Activated naive CD4-positive, alpha-beta T cell treated with anti-CD3 and anti-CD28 coated beads, Interleukin-2, amount 10 ng/mL, durations not matched to agents 7 days and 5 days (primary cell): ENCODE results near the gene MATCAP1.

Experiments
- CTCF ChIA-PET: fragments of 350-600 bp; sonication (Branson Sonifier 250); formaldehyde crosslinking; loops from one replicate; lab custom pipeline; 2021; ENCODE audit warnings: antibody characterized with exemption; lab: Charles Lee
- DNase-seq: peaks from one replicate; pipeline ENCODE4 v3.0.0-alpha.2; 2020
- H3K27ac Mint-ChIP-seq: one replicate; pipeline ENCODE4 v1.8.0; 2021; ENCODE audit warnings: mild to moderate bottlenecking, moderate library complexity, mixed read lengths
- H3K27me3 Mint-ChIP-seq: one replicate; pipeline ENCODE4 v1.8.0; 2021; ENCODE audit warnings: mild to moderate bottlenecking, mixed read lengths
- H3K36me3 Mint-ChIP-seq: one replicate; pipeline ENCODE4 v1.8.0; 2021; ENCODE audit warnings: mixed read lengths
- H3K4me1 Mint-ChIP-seq: one replicate; pipeline ENCODE4 v1.8.0; 2021; ENCODE audit warnings: mixed read lengths
- H3K4me3 Mint-ChIP-seq: one replicate; pipeline ENCODE4 v1.8.0; 2021; ENCODE audit warnings: mild to moderate bottlenecking, moderate library complexity, mixed read lengths
- H3K9me3 Mint-ChIP-seq: one replicate; pipeline ENCODE4 v1.8.0; 2021; ENCODE audit warnings: mixed read lengths

Gene MATCAP1

DNA sequence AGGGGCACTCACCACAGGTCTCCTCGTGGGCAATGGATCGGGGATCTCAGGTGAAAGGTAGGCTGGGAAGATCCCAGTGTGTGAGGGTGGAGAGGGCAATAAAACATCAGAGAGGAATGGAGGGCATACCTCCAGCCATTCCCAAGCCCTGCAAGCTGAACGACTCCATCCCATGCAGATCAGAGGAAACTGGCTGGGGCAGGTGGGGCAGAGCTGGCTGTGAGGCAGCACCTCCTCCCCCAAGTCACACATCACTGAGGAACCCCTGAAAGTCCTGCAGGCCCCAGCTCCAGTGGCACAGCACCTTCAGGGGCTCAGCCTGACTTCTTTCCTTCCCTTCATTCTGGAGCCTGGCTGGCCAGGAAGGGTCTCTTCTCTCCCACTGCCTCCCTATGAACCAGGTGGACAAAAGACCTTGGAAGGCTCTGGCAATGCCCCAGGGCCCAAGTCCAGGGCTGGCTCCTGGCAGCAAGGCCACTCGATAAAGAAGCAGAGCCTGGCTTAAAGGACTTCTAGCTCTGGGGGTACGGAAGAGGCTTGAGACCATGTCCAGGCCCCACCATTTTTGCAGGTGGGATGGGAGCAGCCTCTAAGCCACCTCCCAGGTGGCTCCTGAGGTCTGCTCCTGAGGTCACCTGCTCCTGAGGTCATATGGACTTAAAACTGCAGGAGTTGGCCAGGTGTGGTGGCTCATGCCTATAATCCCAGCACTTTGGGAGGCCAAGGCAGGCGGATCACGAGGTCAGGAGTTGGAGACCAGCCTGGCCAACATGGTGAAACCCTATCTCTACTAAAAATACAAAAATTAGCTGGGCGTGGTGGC is 29.6 kb upstream of the MATCAP1 start:
- no peaks in the 10 kb centered on the region for H3K9me3 Mint-ChIP-seq
- H3K4me3 Mint-ChIP-seq = no peak overlapping the region
- CTCF ChIA-PET = interaction anchor here (1.7 kb wide), 1 partner anchor 13 kb away, joined by 4 read pairs; the partner anchor contains the start of gene TMEM208
- H3K27ac Mint-ChIP-seq = no peak overlapping the region
- peaks cover 13% of the 10 kb centered on the region for H3K4me1 Mint-ChIP-seq
- DNase-seq = no peak
- H3K27me3 Mint-ChIP-seq = peaks cover 8% of the 10 kb centered on the region
- no peaks in the 10 kb centered on the region for H3K36me3 Mint-ChIP-seq

DNA sequence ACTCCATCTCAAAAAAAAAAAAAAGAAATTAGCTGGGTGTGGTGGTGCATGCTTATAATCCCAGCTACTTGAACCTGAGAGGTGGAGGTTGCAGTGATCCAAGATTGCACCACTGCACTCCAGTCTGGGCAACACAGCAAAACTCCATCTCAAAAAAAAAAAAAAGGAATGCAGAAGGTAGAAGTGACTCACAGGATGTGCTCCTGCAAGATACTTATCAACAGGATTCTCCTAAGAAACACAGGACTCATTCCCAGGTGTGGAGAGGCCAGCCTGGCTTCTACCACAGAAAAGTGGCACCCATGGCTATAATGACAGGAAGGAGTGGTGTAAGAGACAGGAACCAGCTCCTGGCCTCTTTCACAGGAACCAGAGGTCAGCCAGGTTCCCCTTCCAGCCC is 29.0 kb upstream of the MATCAP1 start:
- peaks cover 12% of the 10 kb centered on the region for H3K4me1 Mint-ChIP-seq
- CTCF ChIA-PET = interaction anchor here (1.7 kb wide), 1 partner anchor 14 kb away, joined by 4 read pairs; the partner anchor contains the start of gene TMEM208
- no peak overlapping the region for H3K27ac Mint-ChIP-seq
- no peaks in the 10 kb centered on the region for H3K36me3 Mint-ChIP-seq
- no peak for DNase-seq
- H3K27me3 Mint-ChIP-seq = peaks cover 8% of the 10 kb centered on the region
- H3K4me3 Mint-ChIP-seq = no peak overlapping the region
- H3K9me3 Mint-ChIP-seq = no peaks in the 10 kb centered on the region

DNA sequence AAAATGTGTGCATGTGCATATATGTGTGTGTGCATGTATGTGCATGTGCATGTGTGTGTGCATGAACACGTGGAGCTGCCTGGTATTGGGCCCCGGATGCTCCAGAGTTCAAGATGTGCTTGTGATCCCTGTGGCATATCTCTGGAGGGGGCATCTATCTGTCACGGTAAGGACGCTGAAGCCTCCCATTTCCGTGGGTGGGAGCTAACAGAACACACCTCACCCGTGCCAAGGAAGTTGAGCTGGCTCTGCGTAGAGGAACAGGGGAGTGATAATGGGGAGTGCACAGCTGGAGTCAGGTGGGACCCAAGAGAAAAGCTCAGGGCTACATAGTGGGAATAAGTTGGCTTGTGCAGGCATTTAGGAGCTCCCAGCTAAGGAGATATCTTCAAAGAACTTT is 27.9 kb upstream of the MATCAP1 start:
- Mint-ChIP-seq H3K4me1 (peaks cover 3% of the 10 kb centered on the region), H3K4me3 (no peak overlapping the region), H3K27ac (no peak overlapping the region), H3K27me3 (peaks cover 8% of the 10 kb centered on the region), H3K9me3 (no peaks in the 10 kb centered on the region), H3K36me3 (no peaks in the 10 kb centered on the region)
- no peak for DNase-seq
- CTCF ChIA-PET = interaction anchor here (1.5 kb wide), 1 partner anchor 9 kb away, joined by 3 read pairs; no protein-coding TSS in a partner anchor

DNA sequence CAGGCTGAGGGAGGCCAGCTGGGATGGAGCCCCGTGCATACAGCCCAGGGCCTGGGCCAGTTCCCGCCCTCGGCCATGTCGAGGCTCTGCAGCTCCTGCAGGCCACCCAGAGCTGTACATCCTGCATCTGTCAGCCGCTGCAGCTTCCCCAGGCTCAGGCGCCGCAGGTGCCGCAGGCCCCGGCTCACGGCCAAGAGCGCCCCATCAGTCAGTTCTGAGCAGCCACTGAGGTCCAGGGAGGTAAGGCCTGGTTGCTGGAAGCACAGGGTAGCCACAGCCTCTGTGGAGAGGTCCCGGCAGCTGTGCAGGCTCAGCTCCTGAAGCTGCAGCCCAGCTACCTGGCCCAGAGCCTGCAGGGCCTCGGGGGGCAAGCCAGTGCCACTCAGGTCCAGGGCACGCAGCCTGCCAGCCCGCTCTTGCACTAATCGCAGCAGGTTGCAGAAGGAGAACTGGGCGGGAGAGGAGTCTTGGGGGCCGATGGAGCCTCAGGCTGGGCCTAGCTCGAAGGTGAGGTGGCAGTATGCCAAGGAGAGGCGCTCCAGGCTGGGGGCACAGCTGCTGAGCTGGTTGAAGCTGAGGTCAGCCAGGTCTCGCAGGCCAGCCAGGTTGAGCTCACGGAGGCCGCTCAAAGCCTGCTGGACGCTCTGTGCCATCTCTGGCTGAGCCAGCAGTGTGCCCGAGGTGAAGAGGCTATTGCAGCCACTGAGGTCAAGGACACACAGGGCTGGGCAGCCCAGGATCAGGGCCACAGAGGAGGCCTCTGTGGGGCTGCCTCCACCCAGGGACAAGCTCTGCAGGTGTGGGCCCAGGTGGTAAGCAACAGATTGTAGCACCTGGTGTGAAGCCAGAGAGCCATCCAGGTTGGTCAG is 26.5 kb upstream of the MATCAP1 start:
- Mint-ChIP-seq H3K27ac (no peak overlapping the region), H3K4me3 (no peak overlapping the region), H3K9me3 (no peaks in the 10 kb centered on the region), H3K27me3 (peaks cover 3% of the 10 kb centered on the region), H3K36me3 (peaks cover 4% of the 10 kb centered on the region), H3K4me1 (no peaks in the 10 kb centered on the region)
- CTCF ChIA-PET = no interaction called here
- no peak for DNase-seq

DNA sequence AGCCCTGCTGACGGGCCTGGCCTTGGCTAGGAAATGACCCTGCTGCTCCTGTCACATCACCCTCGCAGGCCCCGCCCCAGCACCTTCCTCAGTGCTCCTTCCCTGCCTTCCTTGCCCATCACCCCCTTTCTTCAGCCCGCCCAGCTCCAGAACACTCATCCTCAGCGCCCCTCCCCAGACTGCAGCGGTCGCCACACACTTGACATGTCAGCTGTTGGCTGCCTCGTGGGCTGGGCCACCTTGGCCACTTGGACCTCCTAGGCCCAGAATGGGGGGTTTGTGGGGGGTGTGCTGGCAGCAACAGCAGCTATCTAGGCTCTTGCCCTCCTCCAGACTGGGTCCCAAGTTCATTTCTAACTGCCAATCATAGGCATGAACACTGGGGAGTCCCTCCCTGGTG is 25.8 kb upstream of the MATCAP1 start:
- Mint-ChIP-seq H3K4me1 (no peaks in the 10 kb centered on the region), H3K9me3 (no peaks in the 10 kb centered on the region), H3K27me3 (peaks cover 3% of the 10 kb centered on the region), H3K4me3 (no peak overlapping the region), H3K36me3 (peaks cover 4% of the 10 kb centered on the region), H3K27ac (no peak overlapping the region)
- DNase-seq = no peak
- CTCF ChIA-PET = interaction anchor here (1.3 to 1.7 kb wide), 2 partner anchors 17 to 262 kb away, joined by 4 to 5 read pairs; partner anchors contain the start of gene TMEM208

DNA sequence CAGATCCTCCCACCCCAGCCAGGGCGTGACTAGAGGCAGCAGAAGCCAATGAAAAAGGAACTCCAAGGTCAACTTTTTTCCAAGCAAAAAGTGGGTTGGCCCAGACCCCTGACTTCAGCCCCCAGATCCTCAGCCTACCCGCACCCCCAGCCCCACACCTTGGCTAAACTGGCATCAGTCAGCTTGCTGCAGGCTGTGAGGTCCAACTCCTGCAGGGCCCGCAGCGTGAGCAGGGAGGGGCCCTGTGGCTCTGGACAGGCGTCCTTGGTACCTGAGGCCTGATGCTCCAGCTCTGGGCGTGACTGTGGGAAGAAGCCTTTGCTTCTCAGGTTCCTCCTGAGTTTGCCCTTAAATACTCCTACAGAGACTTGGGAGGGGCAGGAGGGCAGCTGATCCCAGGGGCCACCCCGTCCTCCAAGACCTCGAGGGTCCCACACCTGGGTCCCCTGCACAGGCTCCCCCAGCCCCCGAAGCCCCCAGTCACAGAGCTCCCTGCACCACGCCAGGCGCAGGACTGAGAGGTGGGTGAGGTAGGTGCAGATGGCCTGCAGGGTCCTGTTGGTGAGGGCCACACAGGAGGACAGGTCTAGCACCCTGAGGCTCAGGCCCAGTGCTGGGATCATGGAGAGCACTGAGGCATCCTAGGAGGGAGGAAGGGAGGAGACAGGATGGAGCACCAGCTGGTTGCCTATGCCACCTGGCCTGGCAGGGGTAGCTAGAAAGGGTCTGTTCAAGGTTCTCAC is 24.6 kb upstream of the MATCAP1 start:
- DNase-seq = no peak
- Mint-ChIP-seq H3K4me1 (no peaks in the 10 kb centered on the region), H3K27me3 (peaks cover 3% of the 10 kb centered on the region), H3K4me3 (no peak overlapping the region), H3K9me3 (no peaks in the 10 kb centered on the region), H3K27ac (no peak overlapping the region), H3K36me3 (peaks cover 8% of the 10 kb centered on the region)
- CTCF ChIA-PET = interaction anchor here (1.0 to 1.7 kb wide), 4 partner anchors 10 to 261 kb away, joined by 3 to 5 read pairs (median 4); partner anchors contain the start of gene TMEM208

DNA sequence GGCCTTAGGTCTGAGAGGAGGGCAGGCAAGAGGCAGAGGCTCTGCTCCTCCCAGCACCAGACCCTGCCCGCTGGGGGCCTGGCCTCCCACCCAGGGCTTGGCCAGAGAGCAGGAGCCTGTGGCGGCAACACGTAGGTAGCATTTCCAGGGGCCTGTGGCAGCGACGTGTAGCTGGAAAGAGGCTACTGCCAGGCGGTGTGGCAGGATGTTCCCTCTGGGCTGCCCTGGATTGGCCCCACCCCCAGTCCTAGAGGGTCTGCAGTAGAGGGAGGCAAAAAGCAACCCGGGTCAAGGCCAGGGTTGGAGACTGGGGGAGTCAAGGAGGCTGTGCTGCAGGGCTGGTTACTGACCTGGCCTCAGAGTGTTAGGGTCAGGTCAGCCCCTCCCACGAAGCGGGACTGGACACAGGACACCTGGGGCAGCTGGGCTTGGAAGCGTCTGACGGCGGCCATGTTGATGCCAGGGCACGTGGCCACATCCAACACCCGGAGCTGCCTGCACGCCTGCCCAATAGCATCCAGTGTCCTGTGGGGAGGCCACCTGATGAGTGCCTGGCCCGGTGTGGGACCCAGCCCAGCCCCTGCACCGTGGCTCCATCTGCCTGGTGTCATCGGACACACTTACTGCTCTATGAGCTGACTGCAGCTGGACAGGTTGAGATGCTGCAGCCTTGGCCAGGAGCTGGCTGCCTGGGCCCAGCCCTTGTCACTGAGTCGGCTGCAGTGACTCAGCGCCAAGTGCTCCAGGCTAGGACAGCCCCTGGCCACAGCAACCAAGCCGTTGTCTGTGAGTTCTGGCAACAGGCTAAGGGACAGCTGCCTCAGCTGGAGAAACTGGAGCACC is 23.7 kb upstream of the MATCAP1 start:
- Mint-ChIP-seq H3K4me3 (no peak overlapping the region), H3K36me3 (peaks cover 12% of the 10 kb centered on the region), H3K9me3 (no peaks in the 10 kb centered on the region), H3K27me3 (peaks cover 3% of the 10 kb centered on the region), H3K27ac (no peak overlapping the region), H3K4me1 (no peaks in the 10 kb centered on the region)
- DNase-seq = no peak
- CTCF ChIA-PET = interaction anchor here (1.1 to 1.7 kb wide), 2 partner anchors 9 to 19 kb away, joined by 5 read pairs; partner anchors contain the start of gene TMEM208

DNA sequence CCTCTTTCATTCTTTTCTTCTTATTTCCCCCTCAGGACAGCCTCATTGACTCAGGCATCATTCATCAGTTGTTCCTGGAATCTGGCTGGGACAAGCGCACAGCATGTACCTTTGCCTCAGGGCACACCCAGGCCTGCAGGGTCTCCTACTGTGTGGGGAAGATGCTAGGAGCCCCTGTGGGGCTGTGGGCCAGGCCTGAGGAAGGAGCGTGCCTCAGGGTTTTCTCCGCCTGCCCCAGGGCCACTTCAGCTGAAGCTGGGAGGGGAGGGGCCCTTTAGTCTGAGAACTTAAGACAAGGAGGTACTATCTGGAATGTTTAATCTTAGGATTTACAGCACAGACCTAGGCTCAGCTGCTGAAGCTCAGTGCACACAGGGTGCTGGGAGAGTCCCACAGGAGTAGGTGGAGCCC is 23.1 kb upstream of the MATCAP1 start:
- Mint-ChIP-seq H3K9me3 (no peaks in the 10 kb centered on the region), H3K4me1 (no peaks in the 10 kb centered on the region), H3K27me3 (peaks cover 3% of the 10 kb centered on the region), H3K27ac (no peak overlapping the region), H3K4me3 (no peak overlapping the region), H3K36me3 (peaks cover 13% of the 10 kb centered on the region)
- CTCF ChIA-PET = no interaction called here
- DNase-seq = no peak

DNA sequence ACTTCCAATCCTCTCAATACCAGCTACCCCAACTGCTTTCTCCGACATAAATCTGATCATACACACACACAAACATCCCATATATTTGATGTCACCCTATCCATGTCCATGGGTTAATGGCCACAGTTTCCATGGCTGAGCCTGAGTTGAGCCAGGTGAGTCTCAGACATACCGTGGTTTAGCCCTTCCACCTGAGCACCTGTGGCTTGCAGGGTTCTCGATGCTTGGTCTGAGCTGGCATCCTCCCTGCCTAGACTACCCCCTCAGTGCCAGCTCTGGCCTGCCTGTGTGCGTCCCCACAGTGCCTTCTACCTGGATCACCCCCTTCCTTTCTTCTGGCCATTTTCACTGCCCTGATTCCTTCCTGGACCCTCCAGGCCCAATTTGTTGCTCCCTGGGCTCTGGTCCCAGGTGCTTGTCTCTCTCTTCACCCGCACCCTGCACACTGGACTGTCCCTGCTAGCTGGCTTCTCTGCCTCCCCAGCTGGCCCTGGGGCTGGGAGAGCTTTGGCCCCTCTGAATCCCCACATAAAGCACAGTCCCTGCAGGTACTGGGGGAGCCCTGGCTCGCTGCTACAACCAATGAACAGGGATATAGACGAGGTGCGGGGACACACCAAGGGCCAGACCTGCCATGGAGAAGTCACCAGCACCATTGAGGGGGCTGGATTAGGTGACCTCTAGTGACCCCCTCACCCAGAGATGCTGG is 22.5 kb upstream of the MATCAP1 start:
- Mint-ChIP-seq H3K27me3 (no peaks in the 10 kb centered on the region), H3K27ac (no peak overlapping the region), H3K9me3 (no peaks in the 10 kb centered on the region), H3K4me3 (no peak overlapping the region), H3K4me1 (no peaks in the 10 kb centered on the region), H3K36me3 (peaks cover 14% of the 10 kb centered on the region)
- DNase-seq = no peak
- CTCF ChIA-PET = no interaction called here

DNA sequence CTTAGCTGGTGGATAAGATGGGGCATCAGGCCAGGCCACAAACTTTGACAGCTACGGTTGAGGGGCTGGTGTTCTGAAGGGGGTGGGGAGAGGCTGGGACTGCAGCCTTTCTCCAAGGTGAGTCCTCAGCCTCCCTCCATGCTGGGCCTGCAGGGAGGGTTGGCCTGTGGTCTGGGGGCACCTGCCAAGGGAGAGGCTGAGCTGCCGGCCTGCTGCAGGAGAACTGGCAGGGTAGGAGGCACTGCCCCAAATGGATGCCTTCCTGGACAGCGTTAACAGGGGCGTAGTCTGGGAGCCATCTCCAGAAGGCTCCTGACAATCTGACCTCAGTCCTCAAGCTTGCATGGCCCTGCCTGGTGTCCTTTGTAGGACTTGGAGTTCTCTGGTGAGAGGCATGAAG is 20.3 kb upstream of the MATCAP1 start:
- H3K4me3 Mint-ChIP-seq = no peak overlapping the region
- H3K9me3 Mint-ChIP-seq = no peaks in the 10 kb centered on the region
- CTCF ChIA-PET = interaction anchor here (0.8 kb wide), 1 partner anchor 23 kb away, joined by 3 read pairs; the partner anchor contains the start of gene TMEM208
- no peaks in the 10 kb centered on the region for H3K27me3 Mint-ChIP-seq
- no peak overlapping the region for H3K27ac Mint-ChIP-seq
- peaks cover 23% of the 10 kb centered on the region for H3K36me3 Mint-ChIP-seq
- no peaks in the 10 kb centered on the region for H3K4me1 Mint-ChIP-seq
- DNase-seq = no peak

DNA sequence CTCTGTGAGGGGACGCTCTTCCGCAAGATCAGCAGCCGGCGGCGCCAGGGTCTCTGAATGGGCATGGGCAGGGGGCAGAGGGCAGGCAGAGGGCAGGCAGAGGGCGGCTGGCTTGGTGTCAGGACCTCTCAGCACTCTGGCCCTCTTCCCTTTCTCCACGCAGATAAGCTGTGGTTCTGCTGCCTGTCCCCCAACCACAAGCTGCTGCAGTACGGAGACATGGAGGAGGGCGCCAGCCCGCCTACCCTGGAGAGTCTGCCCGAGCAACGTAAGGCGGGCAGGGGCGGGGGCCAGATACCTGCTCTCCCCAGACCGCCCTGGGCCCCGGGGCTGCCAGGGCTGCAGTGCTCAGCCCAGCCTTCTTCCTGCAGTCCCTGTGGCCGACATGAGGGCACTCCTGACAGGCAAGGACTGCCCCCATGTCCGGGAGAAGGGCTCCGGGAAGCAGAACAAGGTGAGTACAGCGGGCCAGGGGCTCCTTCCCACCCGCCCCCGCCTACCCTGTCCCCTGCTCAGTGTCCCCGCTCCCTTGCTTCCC is 19.3 kb upstream of the MATCAP1 start:
- Mint-ChIP-seq H3K4me1 (peaks cover 2% of the 10 kb centered on the region), H3K4me3 (no peak overlapping the region), H3K36me3 (peaks cover 28% of the 10 kb centered on the region), H3K27me3 (no peaks in the 10 kb centered on the region), H3K27ac (no peak overlapping the region), H3K9me3 (no peaks in the 10 kb centered on the region)
- no peak for DNase-seq
- CTCF ChIA-PET = interaction anchor here (1.0 kb wide), 1 partner anchor 9 kb away, joined by 3 read pairs; no protein-coding TSS in a partner anchor

DNA sequence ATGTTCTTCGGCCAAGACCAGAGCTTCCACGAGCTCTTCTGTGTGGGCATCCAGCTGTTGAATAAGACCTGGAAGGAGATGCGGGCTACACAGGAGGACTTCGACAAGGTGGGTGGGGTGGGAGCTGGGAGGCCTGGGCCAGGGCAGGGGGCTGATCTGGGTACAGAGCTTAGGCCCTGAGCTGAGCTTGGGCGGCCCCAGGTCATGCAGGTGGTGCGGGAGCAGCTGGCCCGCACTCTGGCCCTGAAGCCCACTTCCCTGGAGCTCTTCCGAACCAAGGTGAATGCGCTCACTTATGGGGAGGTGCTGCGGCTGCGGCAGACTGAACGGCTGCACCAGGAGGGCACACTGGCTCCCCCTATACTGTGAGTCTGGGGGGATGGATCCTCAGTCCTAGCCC is 18.7 kb upstream of the MATCAP1 start:
- CTCF ChIA-PET = interaction anchor here (1.0 kb wide), 1 partner anchor 9 kb away, joined by 3 read pairs; no protein-coding TSS in a partner anchor

More for the DNA sequence above, 18.7 kb upstream of the MATCAP1 start:
- no peaks in the 10 kb centered on the region for H3K27me3 Mint-ChIP-seq
- no peak for DNase-seq
- no peak overlapping the region for H3K27ac Mint-ChIP-seq
- H3K9me3 Mint-ChIP-seq = no peaks in the 10 kb centered on the region
- peaks cover 2% of the 10 kb centered on the region for H3K4me1 Mint-ChIP-seq
- H3K36me3 Mint-ChIP-seq = peaks cover 33% of the 10 kb centered on the region
- H3K4me3 Mint-ChIP-seq = no peak overlapping the region
